ENCODE data around the gene GAL3ST2. TPM values are rescaled to one million over a fixed set of nuclear protein-coding genes. Genes with fewer than 3 reads are reported as not detected.
A peak's percentile ranks its signal among the peaks of the same experiment; 100 is the strongest.
"Not testable (repeated sequence)": the region's sequence is repeated elsewhere in the genome, so short reads cannot be mapped to it uniquely, and the experiment has no call there.

The GAL3ST2 gene
- under 1 TPM; 0.43 to 0.88 (median 0.77) TPM for polyA plus RNA-seq (ENCODE audit: insufficient read length in 3 of 3)
- long read RNA-seq, donor 1 = 0 reads
- long read RNA-seq, donor 2 = 0 reads
- long read RNA-seq, donor 3 = 0 reads
- long read RNA-seq, donor 4 = 0 reads
- long read RNA-seq, donor 5 = 0 reads
- long read RNA-seq, donor 6 = 0 reads
- long read RNA-seq, donor 7 = 0 reads
- long read RNA-seq, donor 8 = 0 reads
- long read RNA-seq, donor 9 = 0 reads
- long read RNA-seq, donor 10 = 0 reads
- long read RNA-seq, donor 11 = 0 reads
- long read RNA-seq, donor 12 = 0 reads
- long read RNA-seq, donor 13 = 0 reads
- long read RNA-seq, donor 14 = 0 reads
- long read RNA-seq, donor 15 = 0 reads
- long read RNA-seq, donor 16 = 0 reads

- no peak for DNase-seq
Measured at GRCh38 chr2:241776336-241777169, at the start of gene GAL3ST2. Gene GAL3ST2, plus strand, starts transcription at chr2:241776822. Its CDS starts 134 bp downstream, at chr2:241776956.

GRCh38 chr2:241728000-241728399, 48.6 kb upstream of the GAL3ST2 start:
- DNase-seq = no peak

GRCh38 chr2:241728627-241729026, 48.0 kb upstream of the GAL3ST2 start:
- DNase-seq = no peak

- DNase-seq = no peak
Measured at GRCh38 chr2:241729868-241730267, 46.8 kb upstream of the GAL3ST2 start.

- no peak for DNase-seq
Measured at GRCh38 chr2:241730671-241731293, 45.8 kb upstream of the GAL3ST2 start.

- peak; percentile 71 for DNase-seq
Measured at GRCh38 chr2:241732513-241733186, 44.0 kb upstream of the GAL3ST2 start.

GRCh38 chr2:241733391-241734207, 43.0 kb upstream of the GAL3ST2 start:
- no peak for DNase-seq

- DNase-seq = no peak
Measured at GRCh38 chr2:241734208-241734466, 42.5 kb upstream of the GAL3ST2 start.

GRCh38 chr2:241734467-241735208, 42.0 kb upstream of the GAL3ST2 start, which contains the start of gene D2HGDH:
Gene D2HGDH, plus strand, starts transcription at chr2:241734630. Its CDS starts 595 bp downstream, at chr2:241735225.
- DNase-seq = peak; percentile 82

- DNase-seq = no peak
Measured at GRCh38 chr2:241736111-241736510, 40.5 kb upstream of the GAL3ST2 start.

- no peak for DNase-seq
Measured at GRCh38 chr2:241738040-241738686, 38.5 kb upstream of the GAL3ST2 start.

GRCh38 chr2:241739177-241739576, 37.4 kb upstream of the GAL3ST2 start:
- no peak for DNase-seq

- DNase-seq = no peak
Measured at GRCh38 chr2:241739651-241740050, 37.0 kb upstream of the GAL3ST2 start.

GRCh38 chr2:241741016-241741415, 35.6 kb upstream of the GAL3ST2 start:
- no peak for DNase-seq

- DNase-seq = no peak
Measured at GRCh38 chr2:241742320-241742939, 34.2 kb upstream of the GAL3ST2 start.

GRCh38 chr2:241743008-241743407, 33.6 kb upstream of the GAL3ST2 start:
- not testable (repeated sequence) for DNase-seq

GRCh38 chr2:241743620-241744019, 33.0 kb upstream of the GAL3ST2 start:
- no peak for DNase-seq

GRCh38 chr2:241744028-241744754, 32.4 kb upstream of the GAL3ST2 start:
- DNase-seq = no peak

- no peak for DNase-seq
Measured at GRCh38 chr2:241745276-241745675, 31.3 kb upstream of the GAL3ST2 start.
